Astrocyte (in vitro differentiated cells and primary cell): ENCODE data around the gene RNU5B-1.

ENCODE experiments used
- CTCF ChIP-seq: IDR thresholded peaks from 2 replicates; pipeline ENCODE4 v1.5.1; 2011; ENCODE audit warnings: low read depth, mild to moderate bottlenecking, inconsistent platforms, low read length, moderate library complexity; ENCODE audit not compliant: insufficient read depth
- EZH2 ChIP-seq: IDR thresholded peaks from 2 replicates; pipeline ENCODE4 v1.6.1; 2012; ENCODE audit warnings: mild to moderate bottlenecking, low read length, inconsistent platforms; ENCODE audit not compliant: insufficient read depth

GRCh38 chr15:65331811-65332210, 27.3 kb downstream of the RNU5B-1 start:
- TF ChIP-seq CTCF (no peak), EZH2 (no peak)
